ENCODE measurements around the gene EDEM3.
A peak's percentile ranks its signal among the peaks of the same experiment; 100 is the strongest.
"Not testable (repeated sequence)": the region's sequence is repeated elsewhere in the genome, so short reads cannot be mapped to it uniquely, and the experiment has no call there.

Gene EDEM3

DNA sequence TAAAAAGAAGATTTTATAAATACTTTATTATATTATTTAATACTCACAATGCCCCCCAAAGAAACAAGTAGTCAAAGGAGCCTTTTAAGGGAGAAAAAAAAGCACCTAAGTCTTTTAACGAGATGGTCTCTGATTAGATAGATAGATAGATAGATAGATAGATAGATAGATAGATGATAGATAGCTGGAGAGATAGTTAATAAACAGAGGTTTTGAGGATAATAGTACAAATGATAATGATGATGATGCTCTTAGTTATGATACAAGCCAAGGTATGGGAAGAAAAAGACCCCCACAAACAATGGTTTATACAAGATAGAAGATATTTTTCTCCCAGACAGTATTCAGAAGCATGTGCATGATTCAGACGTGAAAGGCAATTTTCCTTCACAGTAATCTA lies 14.6 kb upstream of the EDEM3 start:
- no peak for FAIRE-seq

GRCh38 chr1:184768467-184768866 lies 13.8 kb upstream of the EDEM3 start:
- FAIRE-seq: no peak

DNA sequence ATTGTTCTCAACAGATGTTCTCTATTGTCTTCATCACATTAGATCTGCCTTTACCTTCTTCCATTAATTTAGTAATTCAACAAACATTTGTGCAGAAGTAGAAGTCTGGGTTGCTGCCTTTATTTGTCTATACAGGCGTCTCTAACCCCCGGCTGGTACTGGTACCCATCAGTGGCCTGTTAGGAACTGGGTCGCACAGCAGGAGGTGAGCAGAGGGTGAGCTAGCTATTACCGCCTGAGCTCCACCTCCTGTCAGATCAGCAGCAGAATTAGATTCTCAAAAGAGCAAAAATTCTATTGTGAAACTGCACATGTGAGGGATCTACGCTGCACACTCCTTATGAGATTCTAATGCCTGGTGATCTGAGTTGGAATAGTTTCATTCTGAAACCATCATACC lies 12.9 kb upstream of the EDEM3 start:
- FAIRE-seq: no peak

DNA sequence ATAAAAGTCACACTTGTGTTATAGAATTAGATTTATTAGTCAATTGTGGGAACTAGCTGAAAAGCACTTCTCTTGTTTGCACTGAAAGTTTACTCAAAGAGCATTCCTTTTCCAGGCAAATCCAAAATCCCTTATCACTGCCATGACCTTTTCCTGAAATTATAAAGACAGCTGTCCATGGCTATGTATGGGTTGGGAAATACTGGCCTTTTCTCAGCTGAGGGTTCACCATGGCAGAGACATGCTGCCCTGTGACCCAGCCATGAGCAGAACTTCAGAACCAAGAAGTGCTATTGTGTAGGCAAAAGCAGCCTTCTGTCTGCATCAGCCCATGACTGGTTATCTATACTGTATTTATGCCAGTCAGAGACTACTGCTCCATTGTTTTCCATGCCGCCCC lies 9.8 kb upstream of the EDEM3 start:
- FAIRE-seq: no peak

- FAIRE-seq: not testable (repeated sequence)
Observed at GRCh38 chr1:184763520-184763919, 8.9 kb upstream of the EDEM3 start.

DNA sequence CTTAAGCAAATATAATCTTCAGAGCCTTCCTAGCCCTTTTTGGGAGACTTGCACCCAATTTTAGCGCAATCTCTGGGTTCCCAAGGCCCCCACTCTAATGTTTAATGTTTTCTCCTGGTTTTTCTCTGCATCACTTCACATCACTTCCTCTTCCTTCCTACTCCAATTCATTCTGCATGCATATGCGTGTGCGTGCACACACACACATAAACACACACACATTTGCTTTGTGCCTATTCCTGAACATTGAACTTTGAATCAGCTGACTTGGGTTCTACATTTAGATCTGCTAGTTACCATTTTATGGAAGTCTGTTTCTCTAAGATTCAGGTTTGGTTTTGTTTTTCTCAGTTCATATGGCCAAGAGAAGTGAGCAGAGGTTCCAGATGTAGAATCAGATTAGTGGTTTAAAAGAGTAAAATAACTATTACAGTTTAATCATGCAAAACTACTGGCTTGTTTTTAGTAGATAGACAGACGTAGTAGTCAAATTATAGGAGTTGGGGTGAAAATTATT lies 7.4 kb upstream of the EDEM3 start:
- no peak for FAIRE-seq

- no peak for FAIRE-seq
Observed at GRCh38 chr1:184759651-184760050, 5.0 kb upstream of the EDEM3 start.

DNA sequence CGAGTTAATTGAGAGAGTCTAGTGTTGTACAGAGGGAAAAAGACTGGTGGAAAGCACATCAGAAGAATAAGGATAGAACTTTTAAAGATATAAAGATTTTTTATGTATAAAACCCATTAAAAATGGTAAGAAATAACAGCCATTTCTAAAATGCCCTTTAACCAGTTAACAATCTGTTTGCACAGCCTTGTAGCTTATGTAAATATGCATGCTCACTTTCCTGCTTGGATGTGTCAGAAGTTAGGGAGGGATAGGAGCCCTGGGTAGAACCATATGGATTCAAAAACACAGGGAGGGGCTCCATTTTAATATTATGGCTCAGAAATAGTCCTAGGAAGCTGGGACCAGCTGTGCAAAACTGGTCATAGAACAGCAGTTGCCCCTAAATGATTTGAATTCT lies 4.5 kb upstream of the EDEM3 start:
- no peak for FAIRE-seq

- peak; percentile 66 for FAIRE-seq
Observed at GRCh38 chr1:184757891-184758290, 3.2 kb upstream of the EDEM3 start.

GRCh38 chr1:184757406-184757805 lies 2.7 kb upstream of the EDEM3 start:
- FAIRE-seq: no peak

GRCh38 chr1:184755226-184756065 lies 788 bp upstream of the EDEM3 start:
- FAIRE-seq: no peak

- FAIRE-seq: no peak
Observed at GRCh38 chr1:184753608-184754475, 816 bp downstream of the EDEM3 start.

- FAIRE-seq: no peak
Observed at GRCh38 chr1:184753117-184753516, 1.5 kb downstream of the EDEM3 start.

DNA sequence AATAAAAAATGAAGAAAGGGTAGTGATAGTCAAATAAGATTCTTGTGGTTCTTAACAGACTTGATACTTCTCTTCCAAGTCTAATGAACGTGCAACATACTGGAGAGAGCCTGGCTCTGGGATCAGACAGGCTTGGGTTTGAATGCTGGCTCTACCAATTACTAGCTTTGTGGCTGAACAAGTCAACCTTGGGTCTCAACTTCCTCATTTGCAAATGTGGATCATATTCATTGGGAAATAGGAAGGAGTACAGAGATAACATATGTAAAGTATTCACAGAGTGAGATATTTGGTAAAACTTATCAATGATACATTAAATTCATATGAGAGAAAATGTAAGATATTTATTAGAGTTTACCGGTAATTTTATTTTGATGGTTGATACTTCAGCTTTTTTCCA lies 2.0 kb downstream of the EDEM3 start:
- peak; percentile 71 for FAIRE-seq

DNA sequence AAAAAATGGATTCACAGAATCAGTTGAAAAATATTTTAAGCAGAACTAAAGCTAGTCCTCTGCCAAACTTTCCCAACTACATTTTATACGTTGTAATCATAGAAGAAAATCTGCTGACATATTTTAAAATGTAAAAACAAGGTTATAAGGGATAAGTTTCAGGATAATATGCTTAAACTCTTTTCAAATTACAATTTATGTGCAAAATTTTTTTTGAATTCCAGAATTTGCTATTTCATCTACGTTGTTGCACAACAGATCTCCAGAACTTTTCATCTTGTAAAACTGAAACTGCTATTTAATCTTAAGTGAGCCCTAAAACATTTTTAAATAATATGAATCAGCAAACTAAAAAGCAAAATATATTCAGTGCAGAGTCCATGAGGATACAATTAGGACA lies 5.9 kb downstream of the EDEM3 start:
- FAIRE-seq: no peak

DNA sequence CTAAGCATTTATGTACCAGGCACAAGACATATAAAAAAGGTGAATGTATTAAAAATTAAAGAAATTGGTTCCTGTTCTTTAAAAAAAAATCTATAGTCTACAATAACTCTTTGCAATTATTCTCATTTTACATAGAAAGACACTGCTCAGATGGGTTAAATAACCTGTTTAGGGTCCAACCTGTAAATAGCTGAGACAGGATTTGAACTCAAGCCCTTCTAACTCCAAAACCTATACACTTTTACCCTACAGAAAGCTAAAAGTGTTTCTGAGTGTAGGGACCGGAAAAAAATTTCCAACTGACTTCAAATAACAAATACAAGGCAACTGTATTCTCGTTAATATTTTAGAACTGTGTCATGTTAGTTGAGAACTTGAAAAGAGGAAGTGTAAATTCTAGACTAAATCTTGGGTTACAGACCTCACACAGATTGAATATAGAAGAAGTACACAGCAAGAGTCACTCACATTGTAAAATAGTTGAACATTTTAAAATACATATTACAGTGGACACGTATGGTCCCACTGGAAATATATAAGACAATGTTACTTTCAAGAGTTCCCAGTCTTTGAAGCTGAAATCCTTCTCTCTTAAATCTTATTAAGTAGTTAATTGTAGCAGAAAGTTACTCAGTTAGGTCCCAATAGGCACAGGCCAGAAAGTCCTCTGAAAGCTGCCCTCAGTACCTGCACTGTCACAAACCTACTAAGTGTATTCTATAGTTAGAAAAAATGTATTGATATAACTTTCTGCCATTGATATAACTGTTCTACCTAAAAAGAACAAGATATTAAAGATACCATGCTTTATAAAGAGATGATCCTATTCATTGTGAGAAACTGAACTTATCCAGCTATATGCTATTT lies 7.3 kb downstream of the EDEM3 start:
- FAIRE-seq: peak; percentile 5

DNA sequence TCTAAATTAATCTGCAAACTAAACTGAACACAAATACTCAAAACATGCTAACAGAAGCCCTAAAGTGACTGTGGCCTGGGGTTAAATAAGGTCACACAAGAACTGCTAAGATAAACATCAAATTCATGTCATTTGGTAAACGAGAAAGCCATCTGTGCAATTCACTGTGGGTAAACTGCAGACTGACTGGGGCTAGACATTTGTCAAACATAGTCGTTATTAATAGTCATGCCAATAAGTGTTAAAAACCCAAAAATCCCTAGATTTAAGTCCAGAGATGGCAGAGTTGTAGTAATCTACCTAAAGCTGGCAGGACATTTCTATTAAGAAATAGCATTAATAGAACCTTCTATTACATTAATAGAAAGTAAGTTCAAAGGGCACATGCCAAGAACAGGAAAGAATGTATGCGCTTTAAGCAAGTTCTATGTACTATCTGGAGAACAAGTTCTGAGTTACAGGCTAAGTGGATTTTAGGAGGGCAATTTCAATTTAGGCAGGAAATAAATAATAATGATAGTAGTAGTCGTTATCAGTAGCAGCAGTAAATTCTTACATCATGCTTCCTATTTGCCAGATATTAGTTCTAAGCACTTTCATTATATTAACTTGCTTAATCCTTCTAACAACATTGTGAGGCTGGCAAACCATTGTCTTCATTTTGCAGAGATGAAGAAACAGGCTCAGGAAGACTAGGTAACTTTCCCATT lies 8.6 kb downstream of the EDEM3 start:
- FAIRE-seq: no peak

DNA sequence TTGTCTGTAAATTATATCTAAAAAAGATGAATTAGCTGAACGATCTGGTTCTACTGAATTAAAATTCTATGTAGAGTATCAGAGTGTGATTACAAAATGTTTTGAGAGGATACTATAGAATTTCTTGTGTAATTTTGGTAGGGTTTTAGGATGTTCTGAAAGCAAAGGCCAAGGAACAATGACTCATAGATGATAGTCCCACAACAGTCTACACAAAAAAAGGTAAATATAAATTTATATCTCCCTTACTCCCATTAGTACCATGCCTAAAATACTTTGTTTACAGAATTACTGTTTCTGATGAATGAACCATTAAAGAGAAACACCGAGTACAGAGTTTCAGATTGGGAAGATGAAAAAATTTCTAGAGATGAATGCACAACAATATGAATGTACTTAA lies 9.5 kb downstream of the EDEM3 start:
- no peak for FAIRE-seq

DNA sequence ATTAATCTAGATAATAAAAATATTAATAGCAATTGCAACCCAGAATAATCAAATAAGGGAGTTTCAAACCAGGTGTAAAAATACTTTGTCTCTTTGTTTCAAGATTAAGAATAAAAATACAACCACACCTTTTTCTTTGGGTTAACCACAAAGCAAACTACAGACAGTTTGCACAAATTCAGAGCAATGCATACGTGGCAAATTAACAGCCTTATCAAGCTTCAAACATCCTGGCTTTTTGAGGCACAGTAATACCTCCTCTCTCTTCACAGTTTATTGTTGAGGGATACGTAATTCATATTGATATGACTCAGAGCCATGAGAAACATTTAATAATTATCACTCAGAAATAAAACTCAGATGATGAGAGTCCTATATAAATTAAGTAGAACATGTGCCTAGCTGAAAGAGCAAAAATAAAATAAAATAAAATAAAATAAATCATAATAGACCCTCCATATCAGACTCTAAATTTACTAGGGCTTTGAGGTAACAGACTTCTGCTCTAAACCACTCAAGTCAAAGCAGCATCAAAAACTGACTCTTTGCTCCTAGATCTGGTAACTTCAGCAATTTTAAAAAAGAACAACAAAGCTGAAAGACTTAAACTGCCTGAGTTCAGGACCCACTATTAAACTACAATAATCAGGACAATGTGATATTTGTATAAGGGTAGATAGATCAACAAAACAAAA lies 11.4 kb downstream of the EDEM3 start:
- no peak for FAIRE-seq

DNA sequence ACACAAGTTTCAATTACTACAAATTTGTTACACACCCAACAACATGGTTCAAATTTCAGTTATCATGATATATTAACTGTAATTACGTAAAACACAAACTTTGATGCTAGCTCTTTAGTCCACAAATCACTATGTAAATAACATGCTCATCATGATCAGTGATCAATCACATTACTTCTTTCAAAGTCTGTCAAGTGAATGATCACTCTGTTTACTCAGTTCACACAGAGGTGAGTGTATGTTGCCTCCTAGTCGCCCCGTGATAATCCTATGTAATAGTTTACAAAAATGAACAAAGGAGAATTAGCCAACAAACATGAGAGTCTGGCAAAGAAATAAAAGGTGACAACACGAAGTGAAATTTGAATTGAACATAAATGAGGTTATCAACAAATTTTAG lies 14.3 kb downstream of the EDEM3 start:
- FAIRE-seq: no peak

GRCh38 chr1:184739796-184740195 lies 14.9 kb downstream of the EDEM3 start:
- FAIRE-seq: no peak

DNA sequence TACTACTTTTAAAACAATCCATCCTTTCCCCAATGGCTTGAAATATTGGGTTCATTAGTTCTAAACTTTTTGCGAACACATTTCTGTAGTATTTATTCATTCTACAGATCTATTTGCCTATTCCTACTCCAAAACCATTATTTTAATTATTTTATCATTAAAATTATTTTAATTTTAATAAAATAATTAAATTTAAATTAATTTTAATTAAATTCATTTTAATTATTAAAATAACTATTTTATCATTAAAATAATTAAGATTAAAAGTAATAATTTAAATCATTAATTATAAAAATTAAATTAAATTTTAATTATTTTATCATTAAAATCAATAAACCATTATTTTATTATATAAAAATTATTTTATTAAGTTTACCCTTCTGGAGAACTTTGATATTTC lies 15.6 kb downstream of the EDEM3 start:
- peak; percentile 100 for FAIRE-seq

Measured in TTC549 (cell line).